GM20431 (cell line): ENCODE results near the gene BICRA.

ENCODE experiments used
- in situ Hi-C: fragments of 300-500 bp; cut with MseI, MboI; formaldehyde crosslinking; loops from one replicate; pipeline ENCODE4 v1.15.0; 2020; ENCODE audit warnings: low sequenced_read_pairs; ENCODE audit not compliant: unreplicated experiment

BICRA gene

GRCh38 chr19:47600246-47601179 is 8.4 kb upstream of the BICRA start:
- in situ Hi-C loops: no loop called here

- in situ Hi-C loops: no loop called here
Measured at GRCh38 chr19:47601180-47601904, 7.6 kb upstream of the BICRA start.

- in situ Hi-C loops: no loop called here
Measured at GRCh38 chr19:47603706-47604565, 5.0 kb upstream of the BICRA start.

GRCh38 chr19:47607564-47608073 is 1.3 kb upstream of the BICRA start:
- in situ Hi-C loops: no loop called here

- in situ Hi-C loops: no loop called here
Measured at GRCh38 chr19:47608074-47608918, 638 bp upstream of the BICRA start.

- in situ Hi-C loops: no loop called here
Measured at GRCh38 chr19:47609906-47610894, 1.3 kb downstream of the BICRA start.

GRCh38 chr19:47610902-47611301 is 2.0 kb downstream of the BICRA start:
- in situ Hi-C loops: no loop called here

- in situ Hi-C loops: no loop called here
Measured at GRCh38 chr19:47613165-47614020, 4.5 kb downstream of the BICRA start.

GRCh38 chr19:47614021-47614295 is 5.0 kb downstream of the BICRA start:
- in situ Hi-C loops: no loop called here

GRCh38 chr19:47614559-47614958 is 5.6 kb downstream of the BICRA start:
- in situ Hi-C loops: no loop called here

- in situ Hi-C loops: no loop called here
Measured at GRCh38 chr19:47615230-47615629, 6.3 kb downstream of the BICRA start.

- in situ Hi-C loops: no loop called here
Measured at GRCh38 chr19:47615714-47616113, 6.8 kb downstream of the BICRA start.

GRCh38 chr19:47618771-47619170 is 9.8 kb downstream of the BICRA start:
- in situ Hi-C loops: no loop called here

GRCh38 chr19:47619763-47620162 is 10.8 kb downstream of the BICRA start:
- in situ Hi-C loops: no loop called here

GRCh38 chr19:47623151-47623920 is 14.4 kb downstream of the BICRA start:
- in situ Hi-C loops: no loop called here

GRCh38 chr19:47623921-47624391 is 15.0 kb downstream of the BICRA start:
- in situ Hi-C loops: no loop called here

- in situ Hi-C loops: no loop called here
Measured at GRCh38 chr19:47625650-47626049, 16.7 kb downstream of the BICRA start.
